HepG2 (cell line): ENCODE measurements around the gene CHD2. TPM values are rescaled to one million over a fixed set of nuclear protein-coding genes. Genes with fewer than 3 reads are reported as not detected.
A peak's percentile ranks its signal among the peaks of the same experiment; 100 is the strongest.

Source experiments
- AGO1 ChIP-seq: fragments of 200-400 bp; formaldehyde crosslinking; IDR thresholded peaks from 2 replicates; pipeline ENCODE4 v1.6.1; 2017; ENCODE audit warnings: mild to moderate bottlenecking, low read depth, low read length, moderate library complexity; ENCODE audit not compliant: poor library complexity, severe bottlenecking
- ARNT2 ChIP-seq: sonication (generic); formaldehyde crosslinking; IDR thresholded peaks from 2 replicates; pipeline ENCODE4 v1.8.0; 2022; ENCODE audit warnings: mild to moderate bottlenecking, low read depth, missing genetic modification reagents, moderate library complexity
- CAMTA2 ChIP-seq: sonication (generic); formaldehyde crosslinking; IDR thresholded peaks from 2 replicates; pipeline ENCODE4 v1.4.0; 2020; ENCODE audit warnings: mild to moderate bottlenecking, missing genetic modification reagents, borderline replicate concordance
- FOXJ3 ChIP-seq: sonication (generic); formaldehyde crosslinking; IDR thresholded peaks from 2 replicates; pipeline ENCODE4 v1.4.0; 2020; ENCODE audit warnings: missing genetic modification reagents, mild to moderate bottlenecking, borderline replicate concordance
- FOXO1 ChIP-seq: sonication (generic); formaldehyde crosslinking; IDR thresholded peaks from 2 replicates; pipeline ENCODE4 v1.4.0; 2020; ENCODE audit warnings: missing genetic modification reagents
- NFYB ChIP-seq: sonication (generic); formaldehyde crosslinking; IDR thresholded peaks from 2 replicates; pipeline ENCODE4 v1.4.0; 2020; ENCODE audit warnings: missing genetic modification reagents
- POLR2A ChIP-seq, 2 experiments: IDR thresholded peaks; 2 replicates each; pipeline ENCODE4 v1.6.1; 2011; ENCODE audit warnings: low read depth in 2 of 2, low read length in 2 of 2, mild to moderate bottlenecking in 1 of 2, moderate library complexity in 1 of 2; ENCODE audit not compliant: insufficient read depth in 1 of 2
- ZC3H4 ChIP-seq: sonication (generic); formaldehyde crosslinking; IDR thresholded peaks from 2 replicates; pipeline ENCODE4 v1.4.0; 2020; ENCODE audit warnings: missing genetic modification reagents, borderline replicate concordance
- ZNF598 ChIP-seq: sonication (generic); formaldehyde crosslinking; IDR thresholded peaks from 2 replicates; pipeline ENCODE4 v1.5.1; 2020; ENCODE audit warnings: mild to moderate bottlenecking, missing genetic modification reagents, borderline replicate concordance
- ZNF766 ChIP-seq: sonication (generic); formaldehyde crosslinking; IDR thresholded peaks from 2 replicates; pipeline ENCODE4 v1.5.0; 2020; ENCODE audit warnings: missing genetic modification reagents, borderline replicate concordance
- polyA plus RNA-seq, 8 experiments: library from polyadenylated mRNA; depleted of rRNA in 3 of 8; stranded (reverse) in 7 of 8; unstranded in 1 of 8; fragments of >200 nt; fragmentation: Illumina TruSeq in 4 of 8; extraction: Trizol in 4 of 8; gene quantifications; 2 replicates each; pipeline versions ENCODE4 v1.2.1 to v1.2.3, GENCODE V29; 2011 to 2016; ENCODE audit warnings: low read depth in 4 of 8, missing spikeins in 1 of 8, mixed read lengths in 1 of 8; ENCODE audit not compliant: insufficient read depth in 1 of 8
- total RNA-seq, 5 experiments: library from RNA; depleted of rRNA; stranded (reverse); fragments of >200 nt; fragmentation: Illumina TruSeq; extraction: Trizol; gene quantifications; 2 replicates each; pipeline ENCODE4 v1.2.3, GENCODE V29; 2016; ENCODE audit warnings: low read depth in 1 of 5
- TF ChIP-seq, protein P1 (sequence below), 2 experiments: fragments of 450-650 bp in 1 of 2; sonication (generic) in 1 of 2; formaldehyde crosslinking in 1 of 2; IDR thresholded peaks; 2 replicates each; pipeline versions ENCODE4 v1.6.1 to v1.8.0; 2016 to 2022; ENCODE audit warnings: antibody characterized with exemption in 1 of 2, mild to moderate bottlenecking in 1 of 2, missing genetic modification reagents in 1 of 2
- TF ChIP-seq, protein P2 (sequence below): fragments of 450-650 bp; IDR thresholded peaks from 2 replicates; pipeline ENCODE4 v1.6.1; 2016
- TF ChIP-seq, protein P3 (sequence below): sonication (generic); formaldehyde crosslinking; IDR thresholded peaks from 2 replicates; pipeline ENCODE4 v1.5.0; 2020; ENCODE audit warnings: missing genetic modification reagents
- TF ChIP-seq, protein P4 (sequence below): sonication (generic); formaldehyde crosslinking; conservative IDR thresholded peaks from 2 replicates; pipeline ENCODE4 v1.4.0; 2020; ENCODE audit warnings: missing genetic modification reagents

The CHD2 gene
- total and polyA plus RNA-seq, 2 of the 13 experiments (the other 11 are each of a cell fraction or from before 2014, with no cell fraction given) = 54.0 to 54.1 TPM

DNA sequence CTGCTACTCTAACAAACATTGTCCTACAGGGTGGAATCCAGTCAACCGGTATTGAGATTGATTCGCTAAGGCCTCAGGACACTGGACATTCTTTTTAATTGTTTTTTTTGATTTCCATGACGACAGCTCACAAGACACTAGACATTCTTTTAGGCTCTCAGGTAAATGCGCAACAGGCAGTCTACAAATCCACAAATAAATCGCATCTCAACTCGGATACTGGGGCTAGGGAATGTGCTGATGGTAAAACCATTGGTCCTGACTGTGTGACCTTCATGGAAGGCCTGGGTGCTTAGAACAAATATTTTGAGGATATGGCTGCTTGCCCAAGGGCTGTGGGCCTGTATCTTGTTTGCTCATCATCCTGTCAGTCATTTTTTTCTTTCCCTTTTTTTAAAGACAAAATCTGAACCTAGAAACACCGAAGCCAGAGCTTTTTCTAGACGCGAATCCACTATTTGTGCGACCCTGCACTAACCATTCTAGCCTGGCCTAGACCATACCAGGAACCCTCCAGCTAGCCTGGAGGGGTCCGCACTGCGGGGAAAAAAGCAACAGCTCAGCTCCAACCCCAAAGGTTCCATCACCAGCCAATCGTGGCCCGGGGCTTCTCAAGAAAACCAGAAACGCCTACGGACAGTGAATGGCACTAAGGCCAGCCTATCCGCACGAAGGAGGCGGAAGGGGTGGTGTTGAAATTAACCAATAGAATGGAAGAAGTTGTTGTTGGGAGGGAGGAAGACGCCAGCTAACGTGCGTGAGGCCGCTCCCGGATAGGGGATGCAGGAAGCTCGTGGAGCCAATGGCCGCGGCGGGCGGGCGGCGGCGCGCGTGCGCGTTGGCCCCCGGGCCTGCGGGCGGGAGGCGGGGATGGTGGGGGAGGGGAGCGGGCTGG lies 18.1 kb upstream of the CHD2 start (continued):
- TF ChIP-seq, protein P1, sequence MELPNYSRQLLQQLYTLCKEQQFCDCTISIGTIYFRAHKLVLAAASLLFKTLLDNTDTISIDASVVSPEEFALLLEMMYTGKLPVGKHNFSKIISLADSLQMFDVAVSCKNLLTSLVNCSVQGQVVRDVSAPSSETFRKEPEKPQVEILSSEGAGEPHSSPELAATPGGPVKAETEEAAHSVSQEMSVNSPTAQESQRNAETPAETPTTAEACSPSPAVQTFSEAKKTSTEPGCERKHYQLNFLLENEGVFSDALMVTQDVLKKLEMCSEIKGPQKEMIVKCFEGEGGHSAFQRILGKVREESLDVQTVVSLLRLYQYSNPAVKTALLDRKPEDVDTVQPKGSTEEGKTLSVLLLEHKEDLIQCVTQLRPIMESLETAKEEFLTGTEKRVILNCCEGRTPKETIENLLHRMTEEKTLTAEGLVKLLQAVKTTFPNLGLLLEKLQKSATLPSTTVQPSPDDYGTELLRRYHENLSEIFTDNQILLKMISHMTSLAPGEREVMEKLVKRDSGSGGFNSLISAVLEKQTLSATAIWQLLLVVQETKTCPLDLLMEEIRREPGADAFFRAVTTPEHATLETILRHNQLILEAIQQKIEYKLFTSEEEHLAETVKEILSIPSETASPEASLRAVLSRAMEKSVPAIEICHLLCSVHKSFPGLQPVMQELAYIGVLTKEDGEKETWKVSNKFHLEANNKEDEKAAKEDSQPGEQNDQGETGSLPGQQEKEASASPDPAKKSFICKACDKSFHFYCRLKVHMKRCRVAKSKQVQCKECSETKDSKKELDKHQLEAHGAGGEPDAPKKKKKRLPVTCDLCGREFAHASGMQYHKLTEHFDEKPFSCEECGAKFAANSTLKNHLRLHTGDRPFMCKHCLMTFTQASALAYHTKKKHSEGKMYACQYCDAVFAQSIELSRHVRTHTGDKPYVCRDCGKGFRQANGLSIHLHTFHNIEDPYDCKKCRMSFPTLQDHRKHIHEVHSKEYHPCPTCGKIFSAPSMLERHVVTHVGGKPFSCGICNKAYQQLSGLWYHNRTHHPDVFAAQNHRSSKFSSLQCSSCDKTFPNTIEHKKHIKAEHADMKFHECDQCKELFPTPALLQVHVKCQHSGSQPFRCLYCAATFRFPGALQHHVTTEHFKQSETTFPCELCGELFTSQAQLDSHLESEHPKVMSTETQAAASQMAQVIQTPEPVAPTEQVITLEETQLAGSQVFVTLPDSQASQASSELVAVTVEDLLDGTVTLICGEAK (IDR thresholded peaks at IDR 0.05) = no peak
- TF ChIP-seq, protein P1 (CRISPR knock-in tag; IDR thresholded peaks at IDR 0.05) = no peak
- TF ChIP-seq ZNF598 (CRISPR knock-in tag) (no peak), ARNT2 (no peak), AGO1 (no peak), CAMTA2 (no peak), FOXJ3 (CRISPR knock-in tag) (no peak), NFYB (CRISPR knock-in tag) (peak; percentile 95), ZC3H4 (CRISPR knock-in tag) (peak; percentile 98), FOXO1 (no peak), ZNF766 (CRISPR knock-in tag) (peak; percentile 24; the same call in 1 of the 2 replicates), POLR2A (IDR thresholded peaks at IDR 0.05; ENCODE audit: insufficient read depth in 1 of 2, low read depth in 2 of 2, low read length in 2 of 2) (peak; percentile 92 to 96)
- TF ChIP-seq, protein P2, sequence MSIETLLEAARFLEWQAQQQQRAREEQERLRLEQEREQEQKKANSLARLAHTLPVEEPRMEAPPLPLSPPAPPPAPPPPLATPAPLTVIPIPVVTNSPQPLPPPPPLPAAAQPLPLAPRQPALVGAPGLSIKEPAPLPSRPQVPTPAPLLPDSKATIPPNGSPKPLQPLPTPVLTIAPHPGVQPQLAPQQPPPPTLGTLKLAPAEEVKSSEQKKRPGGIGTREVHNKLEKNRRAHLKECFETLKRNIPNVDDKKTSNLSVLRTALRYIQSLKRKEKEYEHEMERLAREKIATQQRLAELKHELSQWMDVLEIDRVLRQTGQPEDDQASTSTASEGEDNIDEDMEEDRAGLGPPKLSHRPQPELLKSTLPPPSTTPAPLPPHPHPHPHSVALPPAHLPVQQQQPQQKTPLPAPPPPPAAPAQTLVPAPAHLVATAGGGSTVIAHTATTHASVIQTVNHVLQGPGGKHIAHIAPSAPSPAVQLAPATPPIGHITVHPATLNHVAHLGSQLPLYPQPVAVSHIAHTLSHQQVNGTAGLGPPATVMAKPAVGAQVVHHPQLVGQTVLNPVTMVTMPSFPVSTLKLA = 0 out of 2 replicates have a peak, but pooled peaks have one; percentile 21
- TF ChIP-seq, protein P3, sequence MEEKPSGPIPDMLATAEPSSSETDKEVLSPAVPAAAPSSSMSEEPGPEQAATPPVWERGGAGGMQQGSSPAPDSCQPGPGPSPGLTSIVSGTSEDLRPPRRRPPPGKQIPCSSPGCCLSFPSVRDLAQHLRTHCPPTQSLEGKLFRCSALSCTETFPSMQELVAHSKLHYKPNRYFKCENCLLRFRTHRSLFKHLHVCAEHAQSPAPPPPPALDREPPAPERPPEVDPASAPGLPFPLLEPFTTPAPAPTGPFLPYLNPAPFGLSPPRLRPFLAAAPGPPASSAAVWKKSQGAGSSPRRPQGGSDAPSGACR = no peak
- TF ChIP-seq, protein P4, sequence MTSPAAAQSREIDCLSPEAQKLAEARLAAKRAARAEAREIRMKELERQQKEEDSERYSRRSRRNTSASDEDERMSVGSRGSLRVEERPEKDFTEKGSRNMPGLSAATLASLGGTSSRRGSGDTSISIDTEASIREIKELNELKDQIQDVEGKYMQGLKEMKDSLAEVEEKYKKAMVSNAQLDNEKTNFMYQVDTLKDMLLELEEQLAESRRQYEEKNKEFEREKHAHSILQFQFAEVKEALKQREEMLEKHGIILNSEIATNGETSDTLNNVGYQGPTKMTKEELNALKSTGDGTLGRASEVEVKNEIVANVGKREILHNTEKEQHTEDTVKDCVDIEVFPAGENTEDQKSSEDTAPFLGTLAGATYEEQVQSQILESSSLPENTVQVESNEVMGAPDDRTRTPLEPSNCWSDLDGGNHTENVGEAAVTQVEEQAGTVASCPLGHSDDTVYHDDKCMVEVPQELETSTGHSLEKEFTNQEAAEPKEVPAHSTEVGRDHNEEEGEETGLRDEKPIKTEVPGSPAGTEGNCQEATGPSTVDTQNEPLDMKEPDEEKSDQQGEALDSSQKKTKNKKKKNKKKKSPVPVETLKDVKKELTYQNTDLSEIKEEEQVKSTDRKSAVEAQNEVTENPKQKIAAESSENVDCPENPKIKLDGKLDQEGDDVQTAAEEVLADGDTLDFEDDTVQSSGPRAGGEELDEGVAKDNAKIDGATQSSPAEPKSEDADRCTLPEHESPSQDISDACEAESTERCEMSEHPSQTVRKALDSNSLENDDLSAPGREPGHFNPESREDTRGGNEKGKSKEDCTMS (CRISPR knock-in tag) = no peak
